Panc1 (cell line): ENCODE results near the gene PRKG1. TPM values are rescaled to one million over a fixed set of nuclear protein-coding genes. Genes with fewer than 3 reads are reported as not detected.

Experiments used
- ATAC-seq: fragments of 200-7000 bp; cut with Tn5 transposase; 2 replicates; pipeline ENCODE4 v1.9.1; 2020; ENCODE audit warnings: mild to moderate bottlenecking, moderate library complexity
- BruUV-seq: library from RNA; stranded (reverse); fragments of 400-500 nt; replicated peaks from 2 replicates; lab custom pipeline; 2021; lab: Mats Ljungman, UMichigan
- CTCF ChIA-PET: fragments of 300-600 bp; sonication (Branson Sonifier 250); formaldehyde crosslinking; loops from one replicate; lab custom pipeline; 2022; ENCODE audit warnings: antibody characterized with exemption; lab: Charles Lee
- POLR2A ChIA-PET: fragments of 300-600 bp; sonication (Branson Sonifier 250); formaldehyde crosslinking; loops from one replicate; lab custom pipeline; 2022; ENCODE audit warnings: antibody characterized with exemption; lab: Charles Lee
- DNase-seq: peaks from one replicate; pipeline ENCODE4 v3.0.0-alpha.2; 2010; ENCODE audit warnings: low read depth, low spot score
- H3K27ac ChIP-seq: 2 replicates; pipeline ENCODE4 v1.5.1; 2011; ENCODE audit warnings: mild to moderate bottlenecking, low read length, inconsistent platforms
- H3K27me3 ChIP-seq: fragments of 200-500 bp; sonication (Bioruptor generic); 2 replicates; pipeline ENCODE4 v1.6.0; 2014; ENCODE audit warnings: low read length, inconsistent platforms; ENCODE audit not compliant: control insufficient read depth, insufficient read depth
- H3K36me3 ChIP-seq: fragments of 200-500 bp; sonication (Bioruptor generic); 2 replicates; pipeline ENCODE4 v1.5.1; 2014; ENCODE audit warnings: inconsistent platforms, mild to moderate bottlenecking, low read length, moderate library complexity; ENCODE audit not compliant: control insufficient read depth, insufficient read depth
- H3K4me1 ChIP-seq: 2 replicates; pipeline ENCODE4 v1.5.1; 2011; ENCODE audit warnings: inconsistent platforms, mild to moderate bottlenecking, low read length, moderate library complexity; ENCODE audit not compliant: control insufficient read depth, insufficient read depth
- H3K4me3 ChIP-seq, 2 experiments: 2 replicates each; pipeline ENCODE4 v1.5.1; 2011 to 2012; ENCODE audit warnings: low read depth in 2 of 2, low read length in 2 of 2, mild to moderate bottlenecking in 2 of 2, inconsistent platforms in 1 of 2, moderate library complexity in 1 of 2
- H3K9me3 ChIP-seq: fragments of 200-500 bp; sonication (Bioruptor generic); 2 replicates; pipeline ENCODE4 v1.5.1; 2014; ENCODE audit warnings: low read depth, mild to moderate bottlenecking, inconsistent platforms, low read length, moderate library complexity; ENCODE audit not compliant: control insufficient read depth, insufficient read depth
- CTCF ChIP-seq: fragments of 450-650 bp; IDR thresholded peaks from 2 replicates; pipeline ENCODE4 v1.5.1; 2017; ENCODE audit warnings: mild to moderate bottlenecking
- POLR2AphosphoS5 ChIP-seq: IDR thresholded peaks from 2 replicates; pipeline ENCODE4 v1.6.1; 2012; ENCODE audit warnings: mild to moderate bottlenecking, low read depth, low read length, moderate library complexity
- REST ChIP-seq, 2 experiments: IDR thresholded peaks; 2 replicates each; pipeline ENCODE4 v1.6.1; 2011 to 2012; ENCODE audit warnings: low read depth in 2 of 2, control low read depth in 1 of 2, low read length in 1 of 2, mild to moderate bottlenecking in 1 of 2, moderate library complexity in 1 of 2; ENCODE audit not compliant: insufficient read depth in 1 of 2
- SIN3A ChIP-seq: IDR thresholded peaks from 2 replicates; pipeline ENCODE4 v1.6.1; 2012; ENCODE audit warnings: low read depth, mild to moderate bottlenecking, low read length, moderate library complexity, borderline replicate concordance; ENCODE audit not compliant: insufficient read depth
- TCF7L2 ChIP-seq: IDR thresholded peaks from 2 replicates; pipeline ENCODE4 v1.6.1; 2011; ENCODE audit warnings: mild to moderate bottlenecking, low read depth, low read length, inconsistent platforms
- in situ Hi-C: cut with HindIII; loops from 2 replicates; pipeline ENCODE4 v1.10.0; 2016; ENCODE audit warnings: low sequenced_read_pairs, low pct_unique_long_range_greater_than_20kb
- intact Hi-C: fragments of 100-400 bp; cut with micrococcal nuclease; formaldehyde crosslinking; loops from one replicate; pipeline ENCODE4 v1.10.0; 2022; ENCODE audit not compliant: unreplicated experiment
- total RNA-seq: library from RNA; stranded (reverse); gene quantifications from one replicate; pipeline ENCODE4 v1.2.1, GENCODE V29; 2021; ENCODE audit not compliant: unreplicated experiment

PRKG1 gene
- total RNA-seq, 1 experiment from 2014 or later = 0.92 TPM

GRCh38 chr10:51675088-51675487, 600.8 kb downstream of the PRKG1 start:
- CTCF ChIA-PET = no interaction called here
- ATAC-seq = no peak
- intact Hi-C loops (no loop called here), in situ Hi-C loops (no loop called here)
- BruUV-seq = no TSS peak
- no peak for DNase-seq
- no peak overlapping the region for H3K27ac ChIP-seq
- H3K27me3 ChIP-seq = 0 out of 2 replicates have a peak, but pooled peaks cover 2% of the 10 kb centered on the region
- no peaks in the 10 kb centered on the region for H3K36me3 ChIP-seq
- no peak for TF ChIP-seq REST (IDR thresholded peaks at IDR 0.05; ENCODE audit: insufficient read depth in 1 of 2, low read depth in 2 of 2, low read length in 1 of 2)
- no peak for TF ChIP-seq SIN3A
- no peak for TF ChIP-seq CTCF
- no peak for TF ChIP-seq POLR2AphosphoS5
- no peak for TF ChIP-seq TCF7L2
- H3K4me3 ChIP-seq = no peak overlapping the region
- POLR2A ChIA-PET = no interaction called here
- H3K9me3 ChIP-seq = peaks cover 5% of the 10 kb centered on the region; the same call in 1 of the 2 replicates
- no peaks in the 10 kb centered on the region for H3K4me1 ChIP-seq

- TF ChIP-seq REST (IDR thresholded peaks at IDR 0.05; ENCODE audit: insufficient read depth in 1 of 2, low read depth in 2 of 2, low read length in 1 of 2) (no peak), TCF7L2 (no peak), POLR2AphosphoS5 (no peak), CTCF (no peak), SIN3A (no peak)
- Histone ChIP-seq H3K9me3 (no peaks in the 10 kb centered on the region), H3K4me3 (no peak overlapping the region), H3K36me3 (no peaks in the 10 kb centered on the region), H3K27me3 (peaks cover 7% of the 10 kb centered on the region), H3K4me1 (no peaks in the 10 kb centered on the region), H3K27ac (no peak overlapping the region)
- ATAC-seq = no peak
- ChIA-PET POLR2A (interaction anchor here (0.8 kb wide), 1 partner anchor 57 kb away, joined by 3 read pairs; no protein-coding TSS in a partner anchor), CTCF (no interaction called here)
- intact Hi-C loops (no loop called here), in situ Hi-C loops (no loop called here)
- DNase-seq = no peak
- BruUV-seq = no TSS peak
These were observed 605.6 kb downstream of the PRKG1 start for GRCh38 chr10:51679841-51680240.
